Sigmoid colon (tissue), 7 donors: ENCODE results near the gene GALNT10. TPM values are rescaled to one million over a fixed set of nuclear protein-coding genes. Genes with fewer than 3 reads are reported as not detected.
"Not testable (repeated sequence)": the region's sequence is repeated elsewhere in the genome, so short reads cannot be mapped to it uniquely, and the experiment has no call there.

ENCODE experiments used
- DNase-seq: peaks from one replicate; pipeline ENCODE4 v3.0.0-alpha.2; 2019
- H3K27ac ChIP-seq, 4 donors: fragments of 200-600 bp; sonication (generic); one replicate each; pipeline ENCODE4 v1.5.1; 2016 to 2019; ENCODE audit warnings: mild to moderate bottlenecking in 1 of 4
- H3K27me3 ChIP-seq, 3 donors: fragments of 200-600 bp; sonication (generic); one replicate each; pipeline ENCODE4 v1.5.1; 2019; ENCODE audit warnings: mild to moderate bottlenecking in 1 of 3
- H3K36me3 ChIP-seq, 4 donors: fragments of 200-600 bp; sonication (generic); one replicate each; pipeline ENCODE4 v1.5.1; 2016 to 2019
- H3K4me1 ChIP-seq, 4 donors: fragments of 200-600 bp; sonication (generic); one replicate each; pipeline ENCODE4 v1.5.1; 2017 to 2019
- H3K4me3 ChIP-seq, 4 donors: fragments of 200-600 bp; sonication (generic); one replicate each; pipeline ENCODE4 v1.5.1; 2017 to 2019; ENCODE audit warnings: mild to moderate bottlenecking in 2 of 4, moderate library complexity in 1 of 4
- H3K9me3 ChIP-seq, 4 donors: fragments of 200-600 bp in 3 of 4; sonication (generic) in 3 of 4; one replicate each; pipeline versions ENCODE4 v1.5.1 to v1.6.1; 2013 to 2019
- CTCF ChIP-seq, 4 experiments: fragments of 450-650 bp in 3 of 4; fragments of 200-600 bp in 1 of 4; IDR thresholded peaks; one replicate each; pipeline ENCODE4 v1.5.1; 2016 to 2019; ENCODE audit warnings: antibody characterized with exemption in 4 of 4, mild to moderate bottlenecking in 3 of 4, moderate library complexity in 2 of 4
- EP300 ChIP-seq, 4 donors: sonication (generic); formaldehyde crosslinking; IDR thresholded peaks; one replicate each; pipeline ENCODE4 v1.6.1; 2017; ENCODE audit warnings: antibody characterized with exemption in 4 of 4
- POLR2A ChIP-seq, 2 donors: fragments of 450-650 bp; IDR thresholded peaks; one replicate each; pipeline ENCODE4 v1.6.1; 2016; ENCODE audit warnings: antibody characterized with exemption in 2 of 2, mild to moderate bottlenecking in 2 of 2, moderate library complexity in 2 of 2
- POLR2AphosphoS5 ChIP-seq, 4 donors: sonication (generic); formaldehyde crosslinking; IDR thresholded peaks; one replicate each; pipeline ENCODE4 v1.6.1; 2017; ENCODE audit warnings: antibody characterized with exemption in 4 of 4
- WGBS, 2 donors: extraction: QIAGEN DNeasy Blood & Tissue Kit; methylation state at CpG; one replicate each; pipeline ENCODE4 v1.1.7; 2013; 5-methylcytosine and 5-hydroxymethylcytosine counted together
- intact Hi-C: fragments of 100-400 bp; cut with DNase I; formaldehyde crosslinking; loops from one replicate; pipeline ENCODE4 v1.15.1; 2023
- polyA plus RNA-seq, 3 donors: library from polyadenylated mRNA; stranded (reverse); fragments of 200-250 nt; gene quantifications; one replicate each; pipeline ENCODE4 v1.2.3, GENCODE V29; 2013
- total RNA-seq, 4 donors: library from RNA; depleted of rRNA; stranded (reverse); fragments of >200 nt; gene quantifications; one replicate each; pipeline ENCODE4 v1.1.0, GENCODE V29; 2016
- donor health status: healthy with polysubstance abuse.
- donor health status: Bipolar disorder and iron deficiency.
- donor health status: healthy.

GALNT10 gene
- total and polyA plus RNA-seq, 7 donors = 6.0 to 41.7 (median 24.3) TPM

GRCh38 chr5:154356958-154357357 is 166.4 kb downstream of the GALNT10 start:
- Histone ChIP-seq H3K9me3 (no peaks in the 10 kb centered on the region), H3K4me3 (no peak overlapping the region), H3K4me1 (peaks cover 0 to 13% (median 1%) of the 10 kb centered on the region in 4 donors), H3K27ac (no peak overlapping the region), H3K27me3 (no peaks in the 10 kb centered on the region), H3K36me3 (no peaks in the 10 kb centered on the region)
- peak; percentile 4 for DNase-seq
- WGBS, 2 donors = 77 to 93% methylated on average over 3 of the region's 3 CpGs
- no peak for TF ChIP-seq EP300 (IDR thresholded peaks at IDR 0.05)
- TF ChIP-seq CTCF (IDR thresholded peaks at IDR 0.05) = no peak
- intact Hi-C loops = no loop called here

GRCh38 chr5:154358516-154359220 is 168.1 kb downstream of the GALNT10 start:
- H3K4me1 ChIP-seq = peaks cover 0 to 13% (median 1%) of the 10 kb centered on the region in 4 donors
- H3K36me3 ChIP-seq = no peaks in the 10 kb centered on the region
- intact Hi-C loops = no loop called here
- no peaks in the 10 kb centered on the region for H3K9me3 ChIP-seq
- 88 to 91% methylated on average over 11 of the region's 11 CpGs for WGBS, 2 donors
- H3K27ac ChIP-seq = no peak overlapping the region
- peak; percentile 29 for DNase-seq
- TF ChIP-seq CTCF (IDR thresholded peaks at IDR 0.05) (no peak), EP300 (IDR thresholded peaks at IDR 0.05) (no peak), POLR2A (IDR thresholded peaks at IDR 0.05) (no peak), POLR2AphosphoS5 (IDR thresholded peaks at IDR 0.05) (no peak)
- H3K27me3 ChIP-seq = no peaks in the 10 kb centered on the region
- no peak overlapping the region for H3K4me3 ChIP-seq

GRCh38 chr5:154359221-154359573 is 168.7 kb downstream of the GALNT10 start:
- intact Hi-C loops = no loop called here
- no peak overlapping the region for H3K4me3 ChIP-seq
- no peak overlapping the region for H3K27ac ChIP-seq
- peaks cover 0 to 16% (median 3%) of the 10 kb centered on the region in 4 donors for H3K4me1 ChIP-seq
- no peaks in the 10 kb centered on the region for H3K27me3 ChIP-seq
- DNase-seq = peak; percentile 53
- WGBS, 2 donors = 81 to 87% methylated on average over 4 of the region's 4 CpGs
- no peaks in the 10 kb centered on the region for H3K36me3 ChIP-seq
- TF ChIP-seq EP300 (IDR thresholded peaks at IDR 0.05) (no peak), POLR2A (IDR thresholded peaks at IDR 0.05) (no peak), POLR2AphosphoS5 (IDR thresholded peaks at IDR 0.05) (no peak)
- H3K9me3 ChIP-seq = no peaks in the 10 kb centered on the region

- peak; percentile 32 for DNase-seq
- 92 to 95% methylated on average over 7 of the region's 7 CpGs for WGBS, 2 donors
- H3K27ac ChIP-seq, H3K36me3 ChIP-seq, H3K27me3 ChIP-seq, H3K4me3 ChIP-seq, H3K9me3 ChIP-seq, intact Hi-C loops: not testable (repeated sequence)
- peaks cover 0 to 24% (median 13%) of the 10 kb centered on the region in 4 donors for H3K4me1 ChIP-seq
Observed at GRCh38 chr5:154360241-154360640, 169.7 kb downstream of the GALNT10 start.

- peaks cover 0 to 38% (median 29%) of the 10 kb centered on the region in 4 donors for H3K4me1 ChIP-seq
- no peak for DNase-seq
- H3K9me3 ChIP-seq = no peaks in the 10 kb centered on the region
- no peak for TF ChIP-seq POLR2AphosphoS5 (IDR thresholded peaks at IDR 0.05)
- no peak for TF ChIP-seq EP300 (IDR thresholded peaks at IDR 0.05)
- TF ChIP-seq CTCF (IDR thresholded peaks at IDR 0.05) = no peak
- TF ChIP-seq POLR2A (IDR thresholded peaks at IDR 0.05) = no peak
- no peaks in the 10 kb centered on the region for H3K27me3 ChIP-seq
- H3K36me3 ChIP-seq = no peaks in the 10 kb centered on the region
- intact Hi-C loops = no loop called here
- H3K4me3 ChIP-seq = no peak overlapping the region
- H3K27ac ChIP-seq = no peak overlapping the region
- 84 to 95% methylated on average over 4 of the region's 4 CpGs for WGBS, 2 donors
Observed at GRCh38 chr5:154363411-154363810, 172.9 kb downstream of the GALNT10 start.

GRCh38 chr5:154364771-154365170 is 174.2 kb downstream of the GALNT10 start:
- intact Hi-C loops = no loop called here
- Histone ChIP-seq H3K27me3 (no peaks in the 10 kb centered on the region), H3K4me3 (no peak overlapping the region), H3K9me3 (no peaks in the 10 kb centered on the region), H3K4me1 (peaks cover 0 to 46% (median 33%) of the 10 kb centered on the region in 4 donors), H3K36me3 (no peaks in the 10 kb centered on the region), H3K27ac (peak overlapping the region in 2 of 4 donors; percentile 39 to 54)
- no peak for TF ChIP-seq POLR2A (IDR thresholded peaks at IDR 0.05)
- TF ChIP-seq POLR2AphosphoS5 (IDR thresholded peaks at IDR 0.05) = no peak
- TF ChIP-seq CTCF (IDR thresholded peaks at IDR 0.05) = no peak
- no peak for TF ChIP-seq EP300 (IDR thresholded peaks at IDR 0.05)
- no peak for DNase-seq
- WGBS, 2 donors = 65 to 78% methylated on average over 2 of the region's 2 CpGs
